ENCODE measurements around the gene ACSM4.
"Not testable (repeated sequence)": the region's sequence is repeated elsewhere in the genome, so short reads cannot be mapped to it uniquely, and the experiment has no call there.

DNA sequence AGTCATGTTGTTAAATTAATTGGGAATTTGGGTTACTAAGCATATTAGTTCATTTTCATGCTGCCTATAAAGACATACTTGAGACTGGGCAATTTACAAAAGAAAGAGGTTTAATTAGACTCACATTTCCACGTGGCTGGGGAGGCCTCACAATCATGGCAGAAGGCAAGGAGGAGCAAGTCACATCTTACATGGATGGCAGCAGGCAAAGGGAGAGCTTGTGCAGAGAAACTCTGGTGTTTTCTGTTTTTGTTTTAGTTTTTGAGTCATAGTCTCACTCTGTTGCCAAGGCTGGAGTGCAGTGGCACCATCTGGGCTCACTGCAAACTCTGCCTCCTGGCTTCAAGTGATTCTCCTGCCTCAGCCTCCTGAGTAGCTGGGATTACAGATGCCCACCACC, 13.3 kb upstream of the ACSM4 start:
- TF ChIP-seq, protein P1, sequence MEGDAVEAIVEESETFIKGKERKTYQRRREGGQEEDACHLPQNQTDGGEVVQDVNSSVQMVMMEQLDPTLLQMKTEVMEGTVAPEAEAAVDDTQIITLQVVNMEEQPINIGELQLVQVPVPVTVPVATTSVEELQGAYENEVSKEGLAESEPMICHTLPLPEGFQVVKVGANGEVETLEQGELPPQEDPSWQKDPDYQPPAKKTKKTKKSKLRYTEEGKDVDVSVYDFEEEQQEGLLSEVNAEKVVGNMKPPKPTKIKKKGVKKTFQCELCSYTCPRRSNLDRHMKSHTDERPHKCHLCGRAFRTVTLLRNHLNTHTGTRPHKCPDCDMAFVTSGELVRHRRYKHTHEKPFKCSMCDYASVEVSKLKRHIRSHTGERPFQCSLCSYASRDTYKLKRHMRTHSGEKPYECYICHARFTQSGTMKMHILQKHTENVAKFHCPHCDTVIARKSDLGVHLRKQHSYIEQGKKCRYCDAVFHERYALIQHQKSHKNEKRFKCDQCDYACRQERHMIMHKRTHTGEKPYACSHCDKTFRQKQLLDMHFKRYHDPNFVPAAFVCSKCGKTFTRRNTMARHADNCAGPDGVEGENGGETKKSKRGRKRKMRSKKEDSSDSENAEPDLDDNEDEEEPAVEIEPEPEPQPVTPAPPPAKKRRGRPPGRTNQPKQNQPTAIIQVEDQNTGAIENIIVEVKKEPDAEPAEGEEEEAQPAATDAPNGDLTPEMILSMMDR (IDR thresholded peaks at IDR 0.05; ENCODE audit: insufficient read depth, low read length, poor library complexity, severe bottlenecking), result not testable (repeated sequence)
- not testable (repeated sequence) for TF ChIP-seq EZH2phosphoT487 (conservative IDR thresholded peaks at IDR 0.05; ENCODE audit: low read length)

All from SU-DHL-6 (cell line).